WERI-Rb-1 (cell line): Measurements from ENCODE around the gene OPRD1.

Experiments used
- DNase-seq: peaks from one replicate; pipeline ENCODE4 v3.0.0-alpha.2; 2020
- H3K27ac ChIP-seq: fragments of 250-450 bp; sonication (Bioruptor Pico); 2 replicates; pipeline ENCODE4 v1.5.1; 2020; ENCODE audit warnings: mild to moderate bottlenecking, moderate library complexity
- H3K27me3 ChIP-seq: fragments of 250-450 bp; sonication (Bioruptor Pico); 2 replicates; pipeline ENCODE4 v1.5.1; 2021; ENCODE audit warnings: mild to moderate bottlenecking, low read depth, moderate library complexity; ENCODE audit not compliant: insufficient read depth, severe bottlenecking
- H3K36me3 ChIP-seq: fragments of 250-450 bp; sonication (Bioruptor Pico); 2 replicates; pipeline ENCODE4 v1.5.1; 2020; ENCODE audit warnings: mild to moderate bottlenecking, moderate library complexity
- H3K4me3 ChIP-seq: 2 replicates; pipeline ENCODE4 v1.5.1; 2011; ENCODE audit warnings: low read depth, mild to moderate bottlenecking, control low read depth, low read length
- H3K9me3 ChIP-seq: fragments of 250-450 bp; sonication (Bioruptor Pico); 2 replicates; pipeline ENCODE4 v1.5.1; 2021; ENCODE audit warnings: mild to moderate bottlenecking, moderate library complexity; ENCODE audit not compliant: severe bottlenecking
- CTCF ChIP-seq: IDR thresholded peaks from 2 replicates; pipeline ENCODE4 v1.5.1; 2011; ENCODE audit warnings: low read depth, mild to moderate bottlenecking, control low read depth, inconsistent platforms, low read length

Gene OPRD1

GRCh38 chr1:28902738-28903137, 90.8 kb downstream of the OPRD1 start:
- Histone ChIP-seq H3K36me3 (no peaks in the 10 kb centered on the region), H3K27me3 (no peaks in the 10 kb centered on the region), H3K27ac (no peak overlapping the region), H3K9me3 (peaks cover 3% of the 10 kb centered on the region), H3K4me3 (no peak overlapping the region)
- DNase-seq, result no peak
- no peak for TF ChIP-seq CTCF

- DNase-seq, result peak; percentile 82
- Histone ChIP-seq H3K4me3 (no peak overlapping the region), H3K36me3 (no peaks in the 10 kb centered on the region), H3K9me3 (peaks cover 3% of the 10 kb centered on the region), H3K27me3 (no peaks in the 10 kb centered on the region), H3K27ac (no peak overlapping the region)
- no peak for TF ChIP-seq CTCF
Measured at GRCh38 chr1:28905921-28906666, 94.1 kb downstream of the OPRD1 start.

- Histone ChIP-seq H3K9me3 (peaks cover 3% of the 10 kb centered on the region), H3K36me3 (no peaks in the 10 kb centered on the region), H3K27me3 (no peaks in the 10 kb centered on the region), H3K27ac (no peak overlapping the region), H3K4me3 (no peak overlapping the region)
- DNase-seq, result no peak
- TF ChIP-seq CTCF, result no peak
Measured at GRCh38 chr1:28909198-28909597, 97.2 kb downstream of the OPRD1 start.

- no peaks in the 10 kb centered on the region for H3K36me3 ChIP-seq
- H3K27ac ChIP-seq, result 0 out of 2 replicates have a peak overlapping the region, but pooled peaks have one; percentile 11
- peak; percentile 71 for DNase-seq
- TF ChIP-seq CTCF, result no peak
- H3K4me3 ChIP-seq, result no peak overlapping the region
- no peaks in the 10 kb centered on the region for H3K27me3 ChIP-seq
- H3K9me3 ChIP-seq, result no peaks in the 10 kb centered on the region
Measured at GRCh38 chr1:28910379-28911115, 98.6 kb downstream of the OPRD1 start.

- H3K27me3 ChIP-seq, result no peaks in the 10 kb centered on the region
- no peaks in the 10 kb centered on the region for H3K36me3 ChIP-seq
- no peak for DNase-seq
- H3K4me3 ChIP-seq, result peak overlapping the region; percentile 35
- TF ChIP-seq CTCF, result no peak
- H3K27ac ChIP-seq, result peak overlapping the region; percentile 49
- H3K9me3 ChIP-seq, result no peaks in the 10 kb centered on the region
Measured at GRCh38 chr1:28913786-28914227, 101.8 kb downstream of the OPRD1 start.
